ENCODE measurements around the gene MYF6.

The MYF6 gene

GRCh38 chr12:80707830-80708258 is 410 bp downstream of the MYF6 start:
- no peak for TF ChIP-seq ZNF565 (CRISPR knock-in tag; conservative IDR thresholded peaks at IDR 0.05; ENCODE audit: low read depth)
- no peak for TF ChIP-seq ZC3H10 (CRISPR knock-in tag; IDR thresholded peaks at IDR 0.05)
- TF ChIP-seq ARNTL (CRISPR knock-in tag; IDR thresholded peaks at IDR 0.05; ENCODE audit: borderline replicate concordance, low read depth), result no peak
- TF ChIP-seq TCF4 (CRISPR knock-in tag; IDR thresholded peaks at IDR 0.05; ENCODE audit: borderline replicate concordance), result no peak
- TF ChIP-seq ESRRG (CRISPR knock-in tag; IDR thresholded peaks at IDR 0.05), result no peak
- TF ChIP-seq TOX (CRISPR knock-in tag; IDR thresholded peaks at IDR 0.05; ENCODE audit: borderline replicate concordance), result no peak
- TF ChIP-seq GLIS3 (CRISPR knock-in tag; IDR thresholded peaks at IDR 0.05), result no peak
- TF ChIP-seq RARB (CRISPR knock-in tag; IDR thresholded peaks at IDR 0.05), result no peak
- no peak for TF ChIP-seq ZNF70 (CRISPR knock-in tag; IDR thresholded peaks at IDR 0.05)
- no peak for TF ChIP-seq PATZ1 (CRISPR knock-in tag; IDR thresholded peaks at IDR 0.05; ENCODE audit: borderline replicate concordance)
- TF ChIP-seq ZNF8 (CRISPR knock-in tag; IDR thresholded peaks at IDR 0.05), result no peak
- no peak for ATAC-seq

GRCh38 chr12:80708259-80708974 is 983 bp downstream of the MYF6 start:
- ATAC-seq, result no peak
- no peak for TF ChIP-seq ZFP3 (CRISPR knock-in tag; IDR thresholded peaks at IDR 0.05)
- no peak for TF ChIP-seq ZNF8 (CRISPR knock-in tag; IDR thresholded peaks at IDR 0.05)
- TF ChIP-seq ARNTL (CRISPR knock-in tag; IDR thresholded peaks at IDR 0.05; ENCODE audit: borderline replicate concordance, low read depth), result no peak
- no peak for TF ChIP-seq POU6F1 (CRISPR knock-in tag; IDR thresholded peaks at IDR 0.05; ENCODE audit: borderline replicate concordance, low read depth)
- no peak for TF ChIP-seq TOX (CRISPR knock-in tag; IDR thresholded peaks at IDR 0.05; ENCODE audit: borderline replicate concordance)
- no peak for TF ChIP-seq ZFP30 (CRISPR knock-in tag; IDR thresholded peaks at IDR 0.05)
- no peak for TF ChIP-seq RARB (CRISPR knock-in tag; IDR thresholded peaks at IDR 0.05)

GRCh38 chr12:80708975-80709328 is 1.5 kb downstream of the MYF6 start:
- no peak for ATAC-seq
- TF ChIP-seq ZNF565 (CRISPR knock-in tag; conservative IDR thresholded peaks at IDR 0.05; ENCODE audit: low read depth) (no peak), ARNTL (CRISPR knock-in tag; IDR thresholded peaks at IDR 0.05; ENCODE audit: borderline replicate concordance, low read depth) (no peak), ZNF8 (CRISPR knock-in tag; IDR thresholded peaks at IDR 0.05) (no peak), TSHZ2 (CRISPR knock-in tag; IDR thresholded peaks at IDR 0.05) (no peak), OSR1 (CRISPR knock-in tag; IDR thresholded peaks at IDR 0.05) (no peak), ISL1 (CRISPR knock-in tag; IDR thresholded peaks at IDR 0.05) (no peak), RARB (CRISPR knock-in tag; IDR thresholded peaks at IDR 0.05) (no peak), GLIS3 (CRISPR knock-in tag; IDR thresholded peaks at IDR 0.05) (no peak), POU6F1 (CRISPR knock-in tag; IDR thresholded peaks at IDR 0.05; ENCODE audit: borderline replicate concordance, low read depth) (no peak), SNAI2 (CRISPR knock-in tag; IDR thresholded peaks at IDR 0.05) (no peak), ESRRG (CRISPR knock-in tag; IDR thresholded peaks at IDR 0.05) (no peak), ZC3H10 (CRISPR knock-in tag; IDR thresholded peaks at IDR 0.05) (no peak), ZFP3 (CRISPR knock-in tag; IDR thresholded peaks at IDR 0.05) (no peak), TCF4 (CRISPR knock-in tag; IDR thresholded peaks at IDR 0.05; ENCODE audit: borderline replicate concordance) (no peak), TOX (CRISPR knock-in tag; IDR thresholded peaks at IDR 0.05; ENCODE audit: borderline replicate concordance) (no peak), ZFP30 (CRISPR knock-in tag; IDR thresholded peaks at IDR 0.05) (no peak)
